NCI-H146 (cell line): ENCODE data around the gene CCDC136.

Source experiments
- DNase-seq: peaks from one replicate; lab custom pipeline; 2025; lab: John Stamatoyannopoulos, UW

CCDC136 gene

DNA sequence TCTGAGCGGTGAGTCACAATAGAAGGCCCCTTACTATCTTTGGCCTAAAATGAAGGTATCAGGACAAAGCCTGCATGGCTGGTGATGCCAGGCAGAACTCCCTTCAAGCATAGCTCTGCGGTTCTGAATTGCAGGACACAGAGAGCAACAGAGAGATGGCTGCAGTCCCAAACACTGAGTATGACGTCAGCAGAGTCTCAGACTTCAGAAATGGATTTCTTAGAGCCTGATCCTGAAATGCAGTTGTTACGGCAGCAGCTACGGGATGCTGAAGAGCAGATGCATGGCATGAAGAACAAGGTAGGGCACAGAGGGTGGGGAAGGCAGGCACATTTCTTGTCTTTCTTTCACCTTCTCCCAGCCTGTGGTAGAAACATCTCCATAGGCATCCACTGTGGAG is 13.5 kb downstream of the CCDC136 start:
- no peak for DNase-seq

DNA sequence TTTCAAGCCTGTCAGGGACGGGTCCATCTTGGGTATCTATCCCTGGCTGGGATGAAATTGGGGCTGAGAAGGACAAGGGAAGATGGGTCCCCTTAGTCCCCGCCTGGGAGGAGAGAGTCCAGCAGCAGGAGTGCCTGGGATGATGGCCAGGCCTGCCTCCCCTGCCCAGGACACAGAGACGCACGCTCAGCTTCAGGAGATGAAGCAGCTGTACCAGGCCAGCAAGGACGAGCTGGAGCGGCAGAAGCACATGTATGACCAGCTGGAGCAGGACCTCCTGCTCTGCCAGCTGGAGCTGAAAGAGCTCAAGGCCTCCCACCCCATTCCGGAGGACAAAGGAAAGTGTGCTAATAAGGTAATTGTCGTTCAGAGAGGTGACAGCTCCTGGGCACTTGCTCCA is 15.4 kb downstream of the CCDC136 start:
- DNase-seq = peak; percentile 76

DNA sequence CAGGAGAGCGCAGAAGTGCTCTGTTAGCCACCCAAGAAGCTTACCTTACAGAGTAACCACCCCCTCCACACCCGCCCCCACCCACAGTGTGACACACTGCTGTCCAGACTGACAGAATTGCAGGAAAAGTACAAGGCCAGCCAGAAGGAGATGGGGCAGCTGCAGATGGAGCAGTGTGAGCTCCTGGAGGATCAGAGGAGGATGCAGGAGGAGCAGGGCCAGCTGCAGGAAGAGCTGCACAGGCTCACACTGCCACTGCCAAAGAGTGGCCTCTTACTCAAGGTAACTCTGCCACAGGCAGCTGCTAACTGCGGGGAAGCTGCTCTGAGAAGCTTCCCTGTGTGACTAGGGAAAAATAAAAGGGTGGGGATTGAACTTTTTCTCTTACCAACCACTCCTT is 17.6 kb downstream of the CCDC136 start:
- DNase-seq = no peak

- DNase-seq = no peak
These were observed 18.7 kb downstream of the CCDC136 start for GRCh38 chr7:128810473-128810872.

- DNase-seq = no peak
These were observed 19.2 kb downstream of the CCDC136 start for GRCh38 chr7:128810997-128811396.

- DNase-seq = peak; percentile 95
These were observed 20.1 kb downstream of the CCDC136 start for GRCh38 chr7:128811631-128812430.

DNA sequence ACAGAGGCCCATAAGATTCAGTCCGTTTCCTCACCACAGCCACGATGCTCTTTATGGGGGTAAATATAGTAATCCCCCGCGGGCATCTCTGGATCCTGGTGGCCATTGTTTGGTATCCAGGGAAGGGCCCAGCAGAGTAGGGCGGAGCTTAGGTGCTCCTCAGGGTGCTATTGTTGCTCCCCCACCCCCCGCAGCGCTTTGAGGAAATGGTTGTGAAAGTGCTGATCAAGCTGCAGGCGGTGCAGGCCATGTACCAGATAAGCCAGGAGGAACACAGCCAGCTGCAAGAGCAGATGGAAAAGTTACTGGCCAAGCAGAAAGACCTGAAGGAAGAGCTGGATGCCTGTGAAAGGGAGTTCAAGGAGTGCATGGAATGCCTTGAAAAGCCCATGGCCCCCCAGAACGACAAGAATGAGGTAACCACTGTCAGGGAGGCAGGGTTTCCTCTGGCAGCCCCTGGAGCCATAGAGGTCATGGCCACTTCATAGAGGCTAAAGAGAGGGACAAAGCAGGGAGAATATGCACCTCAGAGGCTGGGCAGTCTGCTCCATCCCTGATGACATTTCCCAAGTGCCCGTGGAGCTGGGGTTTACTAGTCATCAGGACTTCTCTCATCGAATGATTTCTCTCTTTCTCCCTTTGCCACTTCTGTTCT is 20.9 kb downstream of the CCDC136 start:
- DNase-seq = peak; percentile 99

DNA sequence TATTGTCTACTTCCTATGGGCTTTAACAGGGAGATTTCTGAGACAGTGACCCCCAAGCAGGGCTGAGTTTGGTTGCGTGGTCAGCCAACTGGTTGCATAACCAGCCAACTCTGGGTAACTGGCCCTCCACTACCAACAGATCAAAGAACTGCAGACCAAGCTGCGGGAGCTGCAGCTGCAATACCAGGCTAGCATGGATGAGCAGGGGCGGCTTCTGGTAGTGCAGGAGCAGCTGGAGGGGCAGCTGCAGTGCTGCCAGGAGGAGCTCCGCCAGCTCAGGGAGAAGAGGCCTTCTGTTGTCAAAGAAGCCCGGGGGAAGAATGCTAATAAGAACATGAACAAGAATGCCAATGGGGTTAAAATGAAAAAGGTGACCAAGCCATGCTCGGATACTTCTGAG is 22.7 kb downstream of the CCDC136 start:
- peak; percentile 38 for DNase-seq

DNA sequence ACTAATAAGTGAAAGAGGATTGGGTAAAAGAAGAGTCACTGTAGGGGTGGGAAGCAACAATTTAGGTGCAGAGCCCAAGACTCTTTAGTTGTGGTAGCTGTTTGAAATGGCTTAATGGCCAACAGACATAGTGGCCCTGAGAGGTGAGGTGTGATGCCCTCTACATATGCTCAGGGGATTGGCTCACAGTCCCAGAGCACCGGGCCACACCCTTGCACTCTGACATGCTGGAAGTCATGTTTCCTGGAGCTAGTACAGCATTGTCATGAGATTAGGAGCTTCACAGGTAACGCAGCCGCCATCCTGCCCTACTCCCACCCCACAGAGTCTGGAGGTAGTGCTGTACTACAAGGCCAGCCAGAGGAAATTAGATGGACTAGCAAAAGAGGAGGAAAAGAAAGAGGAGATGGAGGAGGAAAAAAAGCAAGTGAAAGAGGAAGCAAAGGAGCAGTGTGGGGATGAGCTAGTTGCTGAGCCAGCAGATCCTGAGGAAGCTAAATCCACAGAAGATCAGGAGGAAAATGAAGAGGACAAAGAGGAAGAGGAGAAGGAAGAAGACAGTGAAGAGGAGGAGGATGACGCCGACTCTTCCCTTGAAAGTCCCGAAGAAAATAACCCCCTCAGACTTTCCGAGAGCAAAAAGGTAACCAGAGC is 23.6 kb downstream of the CCDC136 start:
- DNase-seq = no peak

- no peak for DNase-seq
These were observed 26.9 kb downstream of the CCDC136 start for GRCh38 chr7:128818694-128819093.

DNA sequence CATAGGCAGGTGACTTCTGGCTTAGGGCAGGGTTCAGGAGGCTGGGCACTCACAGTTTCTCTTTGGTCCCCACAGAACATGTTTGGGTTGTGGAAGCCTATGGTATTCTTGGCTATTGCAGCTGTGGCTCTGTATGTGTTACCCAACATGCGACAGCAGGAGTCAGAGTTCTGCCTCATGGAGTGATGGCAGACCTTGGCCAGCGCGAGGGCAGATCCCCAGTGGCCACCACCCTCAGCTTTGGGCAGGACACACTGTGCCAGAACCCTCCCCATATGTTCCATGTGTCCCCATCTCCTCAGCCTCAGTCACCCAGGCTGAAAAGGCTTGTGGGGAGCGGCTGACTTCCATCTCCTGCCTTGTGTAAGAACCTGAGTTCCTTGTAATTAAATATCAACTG is 30.0 kb downstream of the CCDC136 start:
- DNase-seq = no peak

DNA sequence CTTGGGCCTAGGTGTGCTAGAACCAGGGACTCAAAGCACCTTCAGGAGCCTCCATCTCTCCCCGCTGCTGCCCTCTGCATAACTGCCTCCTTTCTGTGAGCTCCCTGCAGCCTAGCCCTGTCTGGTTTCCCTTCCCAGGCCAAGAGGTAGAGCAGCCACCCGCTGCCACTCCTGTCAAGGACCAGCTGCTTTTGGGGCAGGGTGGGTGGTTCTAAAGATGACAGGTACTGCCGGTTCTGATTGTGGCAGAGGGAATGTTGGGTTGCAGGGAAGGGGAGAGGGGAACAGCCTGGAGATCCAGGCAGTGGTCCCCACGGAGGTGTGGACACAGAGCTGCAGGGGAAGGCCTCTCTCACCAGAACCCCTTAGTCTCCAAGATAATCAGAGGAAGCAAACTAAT is 34.7 kb downstream of the CCDC136 start:
- DNase-seq = no peak

DNA sequence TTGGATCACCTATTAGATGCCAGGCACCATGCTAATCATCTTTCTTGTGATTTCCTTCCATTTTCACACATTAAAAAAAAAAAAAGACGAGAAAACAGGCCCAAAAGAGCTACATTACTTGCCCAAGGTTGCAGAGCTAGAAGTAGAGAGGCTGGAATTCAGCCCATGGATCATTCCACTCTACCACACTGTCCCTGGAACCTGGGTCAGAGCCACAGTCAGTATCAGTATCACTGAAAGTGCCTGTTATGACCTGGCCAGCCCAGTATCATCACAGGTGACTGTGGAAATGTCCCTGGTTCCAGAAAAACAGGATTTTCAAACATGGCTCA is 35.1 kb downstream of the CCDC136 start:
- DNase-seq = no peak

DNA sequence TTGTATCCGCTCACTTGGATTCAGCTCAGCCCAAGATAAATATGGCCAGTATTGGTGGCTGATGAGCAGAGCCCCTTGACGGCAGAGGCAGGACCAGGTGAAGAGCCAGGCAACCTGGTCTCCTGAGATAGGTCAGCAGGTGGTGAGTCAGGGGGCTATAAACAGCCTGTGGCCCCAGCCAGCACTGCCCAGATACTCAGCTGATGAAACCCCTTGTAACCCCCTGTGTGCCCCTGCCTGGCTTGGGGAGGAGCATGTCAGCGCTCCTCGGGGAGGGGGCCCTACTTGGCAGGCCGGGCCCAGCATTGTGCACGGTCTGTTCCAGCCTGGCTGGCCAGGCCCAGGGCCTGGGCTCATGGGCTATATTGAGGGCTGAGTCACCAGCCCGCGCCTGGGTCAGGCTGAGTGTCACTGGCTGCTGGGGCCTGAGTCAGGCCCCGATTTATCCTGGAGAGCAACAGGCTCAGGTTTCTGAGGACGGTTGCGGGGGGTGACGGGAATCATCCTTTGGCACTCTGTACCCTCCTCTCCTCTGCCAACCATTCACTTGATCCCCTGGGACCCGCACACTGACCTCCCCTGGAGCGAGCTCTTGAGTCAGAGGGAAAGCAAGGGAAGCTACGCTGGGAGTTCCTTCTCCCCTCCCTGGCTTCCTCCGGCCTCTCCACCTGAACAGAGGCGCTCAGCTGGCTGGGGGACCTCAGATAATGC is 35.6 kb downstream of the CCDC136 start:
- no peak for DNase-seq

GRCh38 chr7:128827971-128828711 is 36.4 kb downstream of the CCDC136 start:
- DNase-seq = no peak

GRCh38 chr7:128829391-128830166 is 37.8 kb downstream of the CCDC136 start:
- DNase-seq = peak; percentile 13

GRCh38 chr7:128830231-128831177 is 38.7 kb downstream of the CCDC136 start, which contains the start of gene FLNC:
TSS of gene FLNC (plus strand) at chr7:128830406. CDS start at chr7:128830638, 232 bp downstream.
- peak; percentile 29 for DNase-seq

GRCh38 chr7:128831178-128831993 is 39.6 kb downstream of the CCDC136 start:
- no peak for DNase-seq
